ENCODE data around the gene SIX3. TPM values are rescaled to one million over a fixed set of nuclear protein-coding genes. Genes with fewer than 3 reads are reported as not detected.

The SIX3 gene
- total RNA-seq, 2 experiments from 2014 or later: not detected

GRCh38 chr2:44954447-44954888 is 13.0 kb downstream of the SIX3 start:
- Mint-ChIP-seq H3K4me1 (ENCODE audit: low read depth) (peaks cover 13% of the 10 kb centered on the region), H3K27me3 (peaks cover 52% of the 10 kb centered on the region), H3K9me3 (no peaks in the 10 kb centered on the region), H3K4me3 (no peak overlapping the region), H3K36me3 (no peaks in the 10 kb centered on the region), H3K27ac (no peak overlapping the region)
- ChIA-PET CTCF (interaction anchor here (0.6 to 6.2 kb wide), 25 partner anchors 8 to 911 kb away, joined by 3 to 126 read pairs (median 4); no protein-coding TSS in a partner anchor), POLR2A (interaction anchor here (1.2 kb wide), 1 partner anchor 303 kb away, joined by 3 read pairs; no protein-coding TSS in a partner anchor)
- DNase-seq: no peak
- intact Hi-C loops (cut with micrococcal nuclease): loop anchor here (2.0 to 10.0 kb wide), 2 partner anchors 390 to 710 kb away; no protein-coding TSS in a partner anchor

GRCh38 chr2:44954889-44955592 is 13.5 kb downstream of the SIX3 start:
- Mint-ChIP-seq H3K4me1 (ENCODE audit: low read depth) (peaks cover 13% of the 10 kb centered on the region), H3K4me3 (no peak overlapping the region), H3K27ac (no peak overlapping the region), H3K9me3 (no peaks in the 10 kb centered on the region), H3K27me3 (peaks cover 53% of the 10 kb centered on the region), H3K36me3 (no peaks in the 10 kb centered on the region)
- ChIA-PET POLR2A (interaction anchor here (1.2 kb wide), 1 partner anchor 304 kb away, joined by 3 read pairs; no protein-coding TSS in a partner anchor), CTCF (interaction anchor here (0.7 to 6.2 kb wide), 37 partner anchors 8 to 911 kb away, joined by 3 to 126 read pairs (median 4); no protein-coding TSS in a partner anchor)
- intact Hi-C loops (cut with micrococcal nuclease): loop anchor here (1.0 to 10.0 kb wide), 5 partner anchors 390 to 913 kb away; no protein-coding TSS in a partner anchor
- no peak for DNase-seq

- peaks cover 47% of the 10 kb centered on the region for H3K27me3 Mint-ChIP-seq
- H3K4me1 Mint-ChIP-seq (ENCODE audit: low read depth): peaks cover 9% of the 10 kb centered on the region
- intact Hi-C loops (cut with micrococcal nuclease): loop anchor here (1.0 to 10.0 kb wide), 6 partner anchors 391 to 913 kb away; no protein-coding TSS in a partner anchor
- H3K4me3 Mint-ChIP-seq: no peak overlapping the region
- H3K9me3 Mint-ChIP-seq: no peaks in the 10 kb centered on the region
- ChIA-PET POLR2A (interaction anchor here (1.2 kb wide), 1 partner anchor 305 kb away, joined by 3 read pairs; no protein-coding TSS in a partner anchor), CTCF (interaction anchor here (0.6 to 6.2 kb wide), 44 partner anchors 9 to 912 kb away, joined by 3 to 126 read pairs (median 4); no protein-coding TSS in a partner anchor)
- peak; percentile 83 for DNase-seq
- H3K36me3 Mint-ChIP-seq: no peaks in the 10 kb centered on the region
- H3K27ac Mint-ChIP-seq: no peak overlapping the region
Observed at GRCh38 chr2:44955593-44956392, 14.3 kb downstream of the SIX3 start.

GRCh38 chr2:44956843-44957242 is 15.3 kb downstream of the SIX3 start:
- H3K36me3 Mint-ChIP-seq: no peaks in the 10 kb centered on the region
- CTCF ChIA-PET: interaction anchor here (0.9 to 6.2 kb wide), 15 partner anchors 13 to 913 kb away, joined by 3 to 126 read pairs (median 8); no protein-coding TSS in a partner anchor
- no peak overlapping the region for H3K27ac Mint-ChIP-seq
- no peaks in the 10 kb centered on the region for H3K9me3 Mint-ChIP-seq
- peaks cover 39% of the 10 kb centered on the region for H3K27me3 Mint-ChIP-seq
- H3K4me1 Mint-ChIP-seq (ENCODE audit: low read depth): peaks cover 7% of the 10 kb centered on the region
- no peak for DNase-seq
- POLR2A ChIA-PET: no interaction called here
- no peak overlapping the region for H3K4me3 Mint-ChIP-seq
- intact Hi-C loops (cut with micrococcal nuclease): loop anchor here (1.0 to 10.0 kb wide), 3 partner anchors 392 to 915 kb away; no protein-coding TSS in a partner anchor

- intact Hi-C loops (cut with micrococcal nuclease): loop anchor here (5.0 to 10.0 kb wide), 2 partner anchors 393 to 915 kb away; no protein-coding TSS in a partner anchor
- POLR2A ChIA-PET: no interaction called here
- Mint-ChIP-seq H3K4me1 (ENCODE audit: low read depth) (peaks cover 5% of the 10 kb centered on the region), H3K9me3 (no peaks in the 10 kb centered on the region), H3K4me3 (no peak overlapping the region), H3K27ac (no peak overlapping the region), H3K27me3 (peaks cover 36% of the 10 kb centered on the region), H3K36me3 (no peaks in the 10 kb centered on the region)
- DNase-seq: no peak
- CTCF ChIA-PET: interaction anchor here (0.7 to 6.2 kb wide), 7 partner anchors 12 to 914 kb away, joined by 3 to 126 read pairs (median 7); no protein-coding TSS in a partner anchor
Observed at GRCh38 chr2:44957656-44958327, 16.3 kb downstream of the SIX3 start.

- ChIA-PET CTCF (interaction anchor here (6.2 kb wide), 1 partner anchor 479 kb away, joined by 126 read pairs; no protein-coding TSS in a partner anchor), POLR2A (no interaction called here)
- Mint-ChIP-seq H3K4me1 (ENCODE audit: low read depth) (peaks cover 4% of the 10 kb centered on the region), H3K27me3 (peaks cover 25% of the 10 kb centered on the region), H3K36me3 (no peaks in the 10 kb centered on the region), H3K27ac (no peak overlapping the region), H3K4me3 (no peak overlapping the region), H3K9me3 (no peaks in the 10 kb centered on the region)
- no peak for DNase-seq
- intact Hi-C loops (cut with micrococcal nuclease): loop anchor here (5.0 to 10.0 kb wide), 2 partner anchors 395 to 918 kb away; no protein-coding TSS in a partner anchor
Observed at GRCh38 chr2:44959855-44960254, 18.4 kb downstream of the SIX3 start.

GRCh38 chr2:44960871-44961270 is 19.4 kb downstream of the SIX3 start:
- DNase-seq: no peak
- Mint-ChIP-seq H3K27ac (no peak overlapping the region), H3K9me3 (no peaks in the 10 kb centered on the region), H3K4me1 (ENCODE audit: low read depth) (no peaks in the 10 kb centered on the region), H3K27me3 (peaks cover 25% of the 10 kb centered on the region), H3K4me3 (no peak overlapping the region), H3K36me3 (no peaks in the 10 kb centered on the region)
- POLR2A ChIA-PET: no interaction called here
- CTCF ChIA-PET: no interaction called here
- intact Hi-C loops (cut with micrococcal nuclease): no loop called here

GRCh38 chr2:44962176-44962695 is 20.7 kb downstream of the SIX3 start:
- ChIA-PET CTCF (no interaction called here), POLR2A (no interaction called here)
- intact Hi-C loops (cut with micrococcal nuclease): no loop called here
- DNase-seq: no peak
- no peaks in the 10 kb centered on the region for H3K4me1 Mint-ChIP-seq (ENCODE audit: low read depth)
- H3K4me3 Mint-ChIP-seq: no peak overlapping the region
- no peaks in the 10 kb centered on the region for H3K36me3 Mint-ChIP-seq
- H3K27ac Mint-ChIP-seq: no peak overlapping the region
- peaks cover 26% of the 10 kb centered on the region for H3K27me3 Mint-ChIP-seq
- no peaks in the 10 kb centered on the region for H3K9me3 Mint-ChIP-seq

- ChIA-PET CTCF (interaction anchor here (0.7 to 1.6 kb wide), 4 partner anchors 9 to 11 kb away, joined by 3 to 4 read pairs (median 3); no protein-coding TSS in a partner anchor), POLR2A (no interaction called here)
- H3K36me3 Mint-ChIP-seq: no peaks in the 10 kb centered on the region
- peaks cover 22% of the 10 kb centered on the region for H3K27me3 Mint-ChIP-seq
- H3K4me1 Mint-ChIP-seq (ENCODE audit: low read depth): no peaks in the 10 kb centered on the region
- no peak overlapping the region for H3K4me3 Mint-ChIP-seq
- no peak overlapping the region for H3K27ac Mint-ChIP-seq
- no peaks in the 10 kb centered on the region for H3K9me3 Mint-ChIP-seq
- intact Hi-C loops (cut with micrococcal nuclease): no loop called here
- DNase-seq: no peak
Observed at GRCh38 chr2:44964752-44965236, 23.3 kb downstream of the SIX3 start.

GRCh38 chr2:44965684-44966083 is 24.2 kb downstream of the SIX3 start:
- ChIA-PET CTCF (interaction anchor here (1.0 to 1.6 kb wide), 3 partner anchors 10 to 12 kb away, joined by 3 to 4 read pairs (median 3); no protein-coding TSS in a partner anchor), POLR2A (no interaction called here)
- no peaks in the 10 kb centered on the region for H3K36me3 Mint-ChIP-seq
- H3K4me3 Mint-ChIP-seq: no peak overlapping the region
- H3K9me3 Mint-ChIP-seq: no peaks in the 10 kb centered on the region
- H3K4me1 Mint-ChIP-seq (ENCODE audit: low read depth): no peaks in the 10 kb centered on the region
- peaks cover 21% of the 10 kb centered on the region for H3K27me3 Mint-ChIP-seq
- intact Hi-C loops (cut with micrococcal nuclease): no loop called here
- no peak for DNase-seq
- H3K27ac Mint-ChIP-seq: no peak overlapping the region

- Mint-ChIP-seq H3K27ac (no peak overlapping the region), H3K4me1 (ENCODE audit: low read depth) (no peaks in the 10 kb centered on the region), H3K4me3 (no peak overlapping the region), H3K9me3 (no peaks in the 10 kb centered on the region), H3K27me3 (peaks cover 20% of the 10 kb centered on the region), H3K36me3 (no peaks in the 10 kb centered on the region)
- CTCF ChIA-PET: no interaction called here
- no peak for DNase-seq
- intact Hi-C loops (cut with micrococcal nuclease): no loop called here
- POLR2A ChIA-PET: no interaction called here
Observed at GRCh38 chr2:44967056-44967455, 25.6 kb downstream of the SIX3 start.

Measured in activated CD4-positive, alpha-beta memory T cell treated with anti-CD3 and anti-CD28 coated beads for 36 hours (primary cell).